IgD-negative memory B cell (primary cell): ENCODE results near the gene RAPGEF5. TPM values are rescaled to one million over a fixed set of nuclear protein-coding genes. Genes with fewer than 3 reads are reported as not detected.

Experiments used
- H3K27ac Mint-ChIP-seq, 3 donors: one replicate each; pipeline ENCODE4 v1.8.0; 2020 to 2022; ENCODE audit warnings: mild to moderate bottlenecking in 3 of 3, mixed read lengths in 3 of 3, moderate library complexity in 1 of 3
- H3K27me3 Mint-ChIP-seq: one replicate; pipeline ENCODE4 v1.8.0; 2021; ENCODE audit warnings: mixed read lengths
- H3K36me3 Mint-ChIP-seq: one replicate; pipeline ENCODE4 v1.8.0; 2020; ENCODE audit warnings: mild to moderate bottlenecking, mixed read lengths
- H3K4me1 Mint-ChIP-seq, 3 donors: one replicate each; pipeline ENCODE4 v1.8.0; 2020 to 2022; ENCODE audit warnings: mixed read lengths in 3 of 3, mild to moderate bottlenecking in 1 of 3
- H3K4me3 Mint-ChIP-seq, 4 donors: one replicate each; pipeline ENCODE4 v1.8.0; 2020 to 2022; ENCODE audit warnings: mild to moderate bottlenecking in 4 of 4, mixed read lengths in 4 of 4, moderate library complexity in 3 of 4
- H3K9me3 Mint-ChIP-seq, 3 donors: one replicate each; pipeline ENCODE4 v1.8.0; 2020 to 2021; ENCODE audit warnings: mixed read lengths in 3 of 3, mild to moderate bottlenecking in 1 of 3
- polyA plus RNA-seq: library from polyadenylated mRNA; unstranded; fragments of 300-500 nt; fragmentation: Illumina TruSeq; gene quantifications from one replicate; pipeline ENCODE4 v1.2.3, GENCODE V29; 2021

The RAPGEF5 gene, protein sequence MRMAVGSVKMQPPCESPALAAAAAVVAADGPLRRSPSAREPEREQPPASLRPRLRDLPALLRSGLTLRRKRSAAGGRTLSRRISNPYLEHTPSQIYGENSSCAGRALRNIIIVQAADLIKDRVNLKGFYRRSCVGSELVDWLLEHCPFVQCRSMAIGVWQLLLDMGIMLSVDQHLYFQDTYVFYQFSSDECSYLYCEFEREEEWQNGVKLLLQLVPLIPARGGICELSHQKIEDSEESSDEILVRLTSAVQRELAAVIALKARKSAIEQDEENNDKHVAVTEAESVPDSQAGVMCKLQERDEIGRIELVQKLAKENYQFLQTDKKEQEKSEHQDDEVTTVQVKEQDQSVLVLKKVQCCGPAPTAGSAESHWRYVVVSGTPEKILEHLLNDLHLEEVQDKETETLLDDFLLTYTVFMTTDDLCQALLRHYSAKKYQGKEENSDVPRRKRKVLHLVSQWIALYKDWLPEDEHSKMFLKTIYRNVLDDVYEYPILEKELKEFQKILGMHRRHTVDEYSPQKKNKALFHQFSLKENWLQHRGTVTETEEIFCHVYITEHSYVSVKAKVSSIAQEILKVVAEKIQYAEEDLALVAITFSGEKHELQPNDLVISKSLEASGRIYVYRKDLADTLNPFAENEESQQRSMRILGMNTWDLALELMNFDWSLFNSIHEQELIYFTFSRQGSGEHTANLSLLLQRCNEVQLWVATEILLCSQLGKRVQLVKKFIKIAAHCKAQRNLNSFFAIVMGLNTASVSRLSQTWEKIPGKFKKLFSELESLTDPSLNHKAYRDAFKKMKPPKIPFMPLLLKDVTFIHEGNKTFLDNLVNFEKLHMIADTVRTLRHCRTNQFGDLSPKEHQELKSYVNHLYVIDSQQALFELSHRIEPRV
- 1.2 TPM for polyA plus RNA-seq

DNA sequence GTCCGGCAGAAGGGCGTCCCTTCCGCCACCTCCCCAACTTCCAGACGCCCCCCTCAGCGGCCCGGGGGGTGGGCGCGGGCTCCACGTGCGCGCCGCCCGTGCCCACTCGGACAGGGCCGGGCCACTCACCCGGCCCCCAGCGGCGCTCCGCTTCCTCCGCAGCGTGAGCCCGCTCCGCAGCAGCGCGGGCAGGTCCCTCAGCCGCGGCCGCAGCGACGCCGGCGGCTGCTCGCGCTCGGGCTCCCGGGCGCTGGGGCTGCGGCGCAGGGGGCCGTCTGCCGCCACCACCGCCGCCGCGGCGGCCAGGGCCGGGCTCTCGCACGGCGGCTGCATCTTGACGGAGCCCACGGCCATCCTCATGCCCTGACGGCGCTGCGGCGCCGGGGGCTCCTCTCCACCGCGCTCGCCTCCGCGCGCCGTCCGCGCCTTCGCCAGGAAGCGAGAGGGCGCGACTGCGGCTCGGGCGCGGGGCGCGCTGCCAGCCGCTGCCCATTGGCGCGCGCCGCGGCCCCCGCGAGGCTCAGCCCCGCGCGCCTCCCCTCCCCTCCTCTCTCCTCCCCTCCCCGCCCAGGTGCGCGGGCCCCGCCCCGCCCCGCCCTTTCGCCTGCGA is at the start of gene RAPGEF5:
TSS of gene RAPGEF5 (minus strand) at position 454 of the 610 bp plus-strand sequence. CDS start at position 360, 94 bp downstream.
- H3K27me3 Mint-ChIP-seq, result peaks cover 44% of the 10 kb centered on the region
- H3K36me3 Mint-ChIP-seq, result no peaks in the 10 kb centered on the region
- peaks cover 5 to 18% (median 9%) of the 10 kb centered on the region in 3 donors for H3K4me1 Mint-ChIP-seq
- peak within 1 kb of the TSS in 1 of 3 donors; percentile 77 for H3K27ac Mint-ChIP-seq
- H3K9me3 Mint-ChIP-seq, result peaks cover 6 to 14% (median 11%) of the 10 kb centered on the region in 3 donors
- H3K4me3 Mint-ChIP-seq, result peak within 1 kb of the TSS; percentile 78 to 90 (median 84)

DNA sequence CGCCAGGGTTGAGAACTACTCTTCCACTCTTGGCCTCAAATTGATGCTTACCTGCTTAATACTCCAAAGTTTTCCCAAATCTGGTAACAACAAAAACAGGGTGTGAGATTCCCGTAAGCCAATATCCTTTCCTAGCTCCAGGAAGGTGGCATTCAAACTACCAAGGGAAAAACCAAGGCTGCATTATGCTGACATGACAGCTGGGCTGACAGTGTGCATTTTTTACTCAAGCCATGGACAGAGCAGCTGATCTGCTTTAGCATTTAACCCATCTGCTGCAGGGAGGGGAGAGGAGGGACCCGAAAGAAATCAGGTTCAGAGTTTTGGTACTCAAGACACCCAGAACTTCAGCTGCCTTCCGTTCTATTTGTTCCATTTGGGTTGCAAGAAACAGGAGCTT is 49.8 kb upstream of the RAPGEF5 start:
- H3K9me3 Mint-ChIP-seq, result peaks cover 0 to 5% (median 0%) of the 10 kb centered on the region in 3 donors
- H3K36me3 Mint-ChIP-seq, result peaks cover 2% of the 10 kb centered on the region
- H3K27me3 Mint-ChIP-seq, result peaks cover 3% of the 10 kb centered on the region
- peaks cover 0 to 9% (median 5%) of the 10 kb centered on the region in 3 donors for H3K4me1 Mint-ChIP-seq
- H3K27ac Mint-ChIP-seq, result no peak overlapping the region
- no peak overlapping the region for H3K4me3 Mint-ChIP-seq

DNA sequence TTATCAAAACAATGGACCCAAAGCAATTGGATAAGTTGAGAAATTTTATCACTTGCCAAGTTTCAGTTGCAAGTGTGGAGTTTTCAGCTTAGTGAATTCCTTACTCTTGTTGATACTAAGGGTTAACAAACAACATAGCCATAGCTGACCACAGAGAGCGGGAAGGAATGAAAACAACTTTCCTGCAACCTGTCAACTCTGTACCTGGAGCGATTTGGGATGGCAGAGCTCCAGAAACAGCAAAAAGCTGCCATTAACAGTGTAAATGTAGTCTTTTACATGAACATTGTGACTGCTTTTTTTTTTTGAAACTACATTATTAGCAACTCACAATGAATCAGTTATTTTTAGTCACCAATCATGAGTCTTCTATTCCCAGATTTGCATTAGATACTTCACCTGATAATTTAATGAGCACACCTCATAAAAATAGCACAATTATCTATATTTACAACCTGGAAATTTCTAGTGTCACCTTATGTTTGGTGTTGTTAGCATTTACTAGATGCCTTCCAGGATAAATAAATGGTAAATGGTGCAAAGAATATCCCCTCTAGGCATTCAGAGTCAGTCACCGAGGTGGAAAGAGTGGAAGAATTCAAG is 47.6 kb upstream of the RAPGEF5 start:
- H3K27ac Mint-ChIP-seq, result no peak overlapping the region
- no peak overlapping the region for H3K4me3 Mint-ChIP-seq
- H3K4me1 Mint-ChIP-seq, result peaks cover 0 to 11% (median 7%) of the 10 kb centered on the region in 3 donors
- peaks cover 0 to 5% (median 0%) of the 10 kb centered on the region in 3 donors for H3K9me3 Mint-ChIP-seq
- peaks cover 2% of the 10 kb centered on the region for H3K36me3 Mint-ChIP-seq
- H3K27me3 Mint-ChIP-seq, result peaks cover 3% of the 10 kb centered on the region

DNA sequence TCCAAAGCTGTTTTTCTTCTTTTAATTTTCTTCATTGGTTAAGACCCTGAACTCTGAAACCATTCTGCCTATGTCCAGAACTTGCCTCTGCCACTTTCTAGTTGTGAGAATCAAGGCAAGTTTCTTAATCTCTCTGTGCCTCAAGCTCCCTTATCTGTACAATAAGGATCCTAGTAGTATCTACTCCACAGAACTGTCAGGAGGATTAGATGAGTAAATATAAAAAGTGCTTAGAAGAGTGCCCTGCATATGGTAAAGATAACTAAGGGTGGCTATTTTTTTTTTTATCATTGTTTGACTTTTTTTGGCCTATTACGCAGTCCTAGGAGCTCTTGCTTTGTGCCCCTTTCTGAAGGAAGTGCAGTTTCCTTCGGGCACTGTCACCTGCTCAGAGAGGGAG is 46.4 kb upstream of the RAPGEF5 start:
- Mint-ChIP-seq H3K27me3 (peaks cover 3% of the 10 kb centered on the region), H3K9me3 (peaks cover 0 to 5% (median 0%) of the 10 kb centered on the region in 3 donors), H3K36me3 (peaks cover 2% of the 10 kb centered on the region), H3K4me3 (no peak overlapping the region), H3K27ac (peak overlapping the region in 1 of 3 donors; percentile 16), H3K4me1 (peaks cover 0 to 11% (median 7%) of the 10 kb centered on the region in 3 donors)

DNA sequence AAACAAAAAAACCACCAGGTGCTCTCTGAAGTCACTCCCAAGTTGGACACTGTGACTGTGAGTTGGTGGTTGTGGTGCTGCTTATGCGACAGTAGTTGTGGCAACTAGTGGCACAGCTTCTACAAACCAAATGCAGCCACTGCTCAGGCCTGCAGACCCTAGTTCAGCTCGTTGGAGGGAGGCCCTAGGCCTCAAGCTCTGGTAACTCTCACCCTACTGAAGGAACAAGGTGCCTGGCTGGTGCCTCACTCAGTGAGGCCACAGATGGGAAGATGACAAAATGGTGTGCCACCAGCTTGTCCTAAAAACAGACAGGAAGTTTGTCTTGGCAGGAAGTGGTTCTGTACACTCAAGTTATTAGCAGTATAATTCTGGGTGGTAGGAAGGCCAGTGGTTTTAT is 45.3 kb upstream of the RAPGEF5 start:
- Mint-ChIP-seq H3K27me3 (peaks cover 2% of the 10 kb centered on the region), H3K4me3 (no peak overlapping the region), H3K27ac (no peak overlapping the region), H3K4me1 (peaks cover 0 to 11% (median 7%) of the 10 kb centered on the region in 3 donors), H3K36me3 (peaks cover 2% of the 10 kb centered on the region), H3K9me3 (peaks cover 0 to 5% (median 0%) of the 10 kb centered on the region in 3 donors)

DNA sequence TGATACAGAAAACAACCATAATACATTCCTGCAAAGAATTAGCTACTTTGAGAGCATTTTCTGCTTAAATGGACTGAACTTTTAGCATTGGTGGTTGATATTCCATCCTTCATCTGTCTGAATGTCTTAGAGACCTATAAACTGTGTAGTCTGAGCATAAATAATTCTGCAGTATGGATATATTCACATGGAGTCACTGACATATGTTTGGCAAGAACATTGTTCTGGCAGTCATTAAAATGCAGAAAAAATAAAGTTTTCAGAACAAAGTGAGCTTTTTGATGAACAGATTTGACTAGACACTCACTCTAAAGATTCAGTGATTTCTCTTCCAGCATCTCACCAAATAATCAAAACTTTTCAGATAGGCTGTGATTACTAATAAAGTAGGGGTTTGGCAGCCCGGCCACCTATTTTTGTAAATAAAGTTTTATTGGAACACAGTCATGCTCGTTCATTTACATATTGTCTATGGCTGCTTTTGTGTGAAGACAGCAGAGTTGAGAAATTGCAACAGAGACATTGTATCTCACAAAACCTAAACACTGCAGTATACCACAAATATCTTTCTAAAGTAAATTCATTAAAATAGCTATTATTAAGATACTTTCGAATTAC is 44.1 kb upstream of the RAPGEF5 start:
- Mint-ChIP-seq H3K27ac (no peak overlapping the region), H3K4me1 (peaks cover 0 to 11% (median 7%) of the 10 kb centered on the region in 3 donors), H3K27me3 (peaks cover 2% of the 10 kb centered on the region), H3K4me3 (peak overlapping the region in 1 of 4 donors; percentile 6), H3K9me3 (peaks cover 0 to 5% (median 0%) of the 10 kb centered on the region in 3 donors), H3K36me3 (peaks cover 2% of the 10 kb centered on the region)

DNA sequence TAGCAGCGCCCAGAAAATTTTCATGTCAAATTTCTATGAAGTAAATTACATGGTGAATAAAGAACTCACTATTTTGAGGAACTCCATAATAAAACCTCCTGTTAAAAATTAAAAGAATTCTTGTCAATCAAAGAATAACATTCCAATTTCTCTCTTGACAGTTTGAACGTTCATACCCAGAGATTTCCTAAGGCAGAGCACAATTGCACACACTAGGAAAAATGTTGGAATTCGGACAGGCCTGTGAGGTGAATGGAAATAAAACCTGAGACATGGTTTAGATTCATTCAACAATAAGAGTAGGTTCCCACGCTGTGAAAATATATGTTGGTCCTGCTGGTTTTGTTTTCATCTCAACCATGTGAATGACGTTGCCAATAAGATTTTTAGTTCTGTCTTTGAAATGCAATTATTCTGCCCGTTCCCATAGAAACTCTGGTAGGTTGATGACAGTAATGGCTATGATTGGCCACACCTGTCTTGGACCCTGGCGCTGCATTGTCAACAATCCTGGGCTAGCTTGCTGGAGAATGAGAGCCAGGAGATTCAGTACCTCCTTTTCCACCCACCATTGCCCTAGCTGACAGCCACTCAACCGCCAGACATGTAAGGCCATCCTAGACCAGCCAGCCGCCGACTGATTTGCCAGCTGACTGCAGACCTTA is 43.3 kb upstream of the RAPGEF5 start:
- peaks cover 0 to 11% (median 7%) of the 10 kb centered on the region in 3 donors for H3K4me1 Mint-ChIP-seq
- no peak overlapping the region for H3K4me3 Mint-ChIP-seq
- peaks cover 2% of the 10 kb centered on the region for H3K36me3 Mint-ChIP-seq
- no peak overlapping the region for H3K27ac Mint-ChIP-seq
- peaks cover 2% of the 10 kb centered on the region for H3K27me3 Mint-ChIP-seq
- H3K9me3 Mint-ChIP-seq, result peaks cover 0 to 5% (median 0%) of the 10 kb centered on the region in 3 donors

DNA sequence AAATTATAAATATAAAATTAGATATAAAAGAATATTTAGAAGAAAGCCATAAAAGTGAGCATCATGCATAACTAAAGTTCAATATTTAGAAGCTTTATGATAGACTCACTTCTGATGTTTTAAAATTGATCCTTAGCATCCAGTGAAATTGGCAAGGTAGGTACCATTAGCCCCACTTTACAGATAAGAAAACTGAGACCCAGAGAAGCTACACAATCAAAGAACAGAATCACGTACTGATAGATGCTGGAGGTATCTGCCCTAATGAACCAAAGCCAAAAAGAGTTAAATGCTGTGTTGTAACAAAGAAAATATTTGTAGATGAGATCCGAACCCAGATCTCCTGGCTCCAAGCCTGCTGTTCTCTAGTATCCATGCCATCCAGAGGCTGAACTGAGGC is 42.6 kb upstream of the RAPGEF5 start:
- H3K27me3 Mint-ChIP-seq, result peaks cover 2% of the 10 kb centered on the region
- H3K36me3 Mint-ChIP-seq, result peaks cover 2% of the 10 kb centered on the region
- peaks cover 0 to 5% (median 0%) of the 10 kb centered on the region in 3 donors for H3K9me3 Mint-ChIP-seq
- H3K27ac Mint-ChIP-seq, result no peak overlapping the region
- no peak overlapping the region for H3K4me3 Mint-ChIP-seq
- peaks cover 0 to 11% (median 7%) of the 10 kb centered on the region in 3 donors for H3K4me1 Mint-ChIP-seq

DNA sequence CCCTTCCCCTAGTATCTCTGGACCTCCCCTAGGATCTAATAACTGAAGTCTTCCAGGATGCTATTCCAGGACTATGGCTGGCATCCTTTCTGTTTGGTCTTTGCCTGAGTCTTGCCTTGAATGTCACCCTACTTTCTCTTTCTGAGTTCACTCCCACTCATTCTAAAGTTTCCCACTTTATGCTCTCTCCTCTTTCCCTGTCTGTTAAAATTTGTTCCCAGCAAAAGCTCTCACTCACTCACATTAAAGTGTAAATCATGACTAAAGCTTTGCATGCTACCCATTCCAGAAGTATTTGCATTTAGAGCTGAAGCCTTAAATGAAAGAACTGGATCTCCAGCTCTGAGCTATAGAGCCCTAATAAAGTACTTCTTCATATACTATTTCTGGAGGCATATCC is 42.1 kb upstream of the RAPGEF5 start:
- H3K4me3 Mint-ChIP-seq, result no peak overlapping the region
- peaks cover 0 to 11% (median 7%) of the 10 kb centered on the region in 3 donors for H3K4me1 Mint-ChIP-seq
- peaks cover 0 to 5% (median 0%) of the 10 kb centered on the region in 3 donors for H3K9me3 Mint-ChIP-seq
- H3K27me3 Mint-ChIP-seq, result peaks cover 2% of the 10 kb centered on the region
- peak overlapping the region in 1 of 3 donors; percentile 55 for H3K27ac Mint-ChIP-seq
- peaks cover 2% of the 10 kb centered on the region for H3K36me3 Mint-ChIP-seq

DNA sequence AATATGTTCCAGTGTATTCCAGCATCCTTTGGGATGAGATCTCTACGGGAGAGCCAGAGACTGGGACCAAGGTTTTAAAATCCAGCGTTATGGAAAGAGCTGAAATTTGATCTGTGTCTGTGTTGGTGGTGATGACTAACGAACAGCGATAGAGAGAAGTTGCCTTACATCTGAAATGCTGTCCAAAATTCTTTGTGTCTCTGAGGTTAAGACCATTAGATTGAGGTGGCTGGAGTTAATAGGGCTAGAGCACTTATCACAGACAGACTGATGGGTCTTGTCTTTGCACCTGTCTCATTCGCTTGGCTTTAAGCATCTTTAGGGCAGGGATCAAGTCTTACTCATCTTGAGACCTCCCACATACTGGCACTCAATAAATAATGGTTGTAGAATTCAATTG is 41.0 kb upstream of the RAPGEF5 start:
- Mint-ChIP-seq H3K36me3 (peaks cover 2% of the 10 kb centered on the region), H3K27me3 (peaks cover 5% of the 10 kb centered on the region), H3K27ac (no peak overlapping the region), H3K4me1 (peaks cover 0 to 10% (median 7%) of the 10 kb centered on the region in 3 donors), H3K9me3 (peaks cover 0 to 3% (median 0%) of the 10 kb centered on the region in 3 donors), H3K4me3 (no peak overlapping the region)

DNA sequence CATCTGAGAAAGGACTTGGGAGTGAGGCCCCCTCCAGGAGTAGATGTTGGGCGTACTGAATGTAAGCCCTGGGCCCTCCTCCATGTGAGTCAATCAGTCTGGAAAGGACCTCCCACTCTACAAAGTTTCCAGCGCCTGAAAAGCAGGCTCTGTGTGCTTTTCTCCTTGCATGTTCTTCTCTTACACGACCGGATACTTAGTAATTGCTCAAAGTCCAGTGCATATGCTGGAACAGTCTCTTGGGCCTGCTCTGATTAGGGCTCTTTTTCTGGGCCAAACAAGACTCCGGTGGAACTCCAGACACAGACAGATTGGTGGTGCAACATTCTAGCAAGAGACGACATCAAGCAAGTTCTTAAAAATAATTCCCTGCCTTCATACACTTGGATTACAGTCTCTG is 38.3 kb upstream of the RAPGEF5 start:
- H3K27ac Mint-ChIP-seq, result no peak overlapping the region
- no peaks in the 10 kb centered on the region for H3K4me1 Mint-ChIP-seq
- H3K27me3 Mint-ChIP-seq, result peaks cover 7% of the 10 kb centered on the region
- H3K9me3 Mint-ChIP-seq, result no peaks in the 10 kb centered on the region
- no peaks in the 10 kb centered on the region for H3K36me3 Mint-ChIP-seq
- no peak overlapping the region for H3K4me3 Mint-ChIP-seq

DNA sequence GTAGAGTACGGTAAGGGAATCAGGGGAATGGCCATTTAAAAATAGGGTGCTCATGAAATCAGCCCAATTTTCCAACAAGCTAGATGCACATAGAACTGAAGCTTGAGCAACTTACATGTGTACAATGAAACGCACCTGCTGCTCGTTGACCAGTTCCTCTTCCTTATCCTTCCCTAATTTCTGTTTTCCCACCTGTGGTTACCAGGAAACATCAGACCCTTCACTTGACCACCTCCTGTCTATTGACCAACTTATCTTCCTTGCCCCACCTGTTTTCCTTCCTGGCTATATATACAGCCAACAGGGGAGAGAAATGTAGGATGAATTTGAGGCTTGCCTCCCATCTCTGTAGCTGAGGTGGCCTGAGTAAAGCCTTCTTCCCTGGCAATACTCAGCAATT is 37.8 kb upstream of the RAPGEF5 start:
- Mint-ChIP-seq H3K36me3 (no peaks in the 10 kb centered on the region), H3K4me1 (no peaks in the 10 kb centered on the region), H3K4me3 (no peak overlapping the region), H3K27me3 (peaks cover 7% of the 10 kb centered on the region), H3K27ac (no peak overlapping the region), H3K9me3 (no peaks in the 10 kb centered on the region)

DNA sequence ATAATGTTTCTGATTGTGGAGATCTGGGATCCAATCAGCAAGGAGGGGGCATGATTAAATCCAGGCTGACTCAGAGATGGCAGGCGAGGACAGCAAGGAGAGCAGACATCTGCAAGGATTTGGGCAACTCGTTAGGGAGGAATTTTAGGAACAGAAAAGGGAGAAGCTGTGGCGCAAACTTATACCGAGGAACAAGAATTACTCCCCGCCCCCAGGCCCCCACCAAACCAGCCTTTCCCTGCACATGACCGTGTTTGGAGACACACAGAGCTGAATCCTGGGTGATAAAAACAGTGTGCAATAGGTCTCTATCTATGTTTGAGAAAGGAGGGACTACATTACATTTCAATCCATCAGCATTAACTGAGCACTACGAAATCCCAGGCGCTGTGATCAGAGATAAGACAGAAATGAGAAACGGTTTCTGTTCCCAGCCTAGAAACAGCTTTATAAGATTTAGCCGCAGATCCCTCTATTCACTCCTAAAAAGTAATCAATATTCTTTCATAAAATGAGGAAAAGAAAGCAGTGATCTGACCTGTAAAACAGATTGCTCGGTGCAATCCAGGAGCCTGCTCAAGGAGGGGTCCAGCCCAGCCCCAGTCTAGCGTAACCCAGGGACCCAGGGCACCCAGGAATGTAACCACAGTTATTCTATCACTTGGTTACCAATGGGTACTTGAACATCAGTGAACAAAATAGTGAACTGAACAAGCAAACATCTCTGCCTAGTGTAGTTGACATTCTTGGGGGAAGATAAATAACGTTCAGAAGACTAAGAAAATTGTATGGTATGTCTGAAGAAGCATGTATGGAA is 37.2 kb upstream of the RAPGEF5 start:
- Mint-ChIP-seq H3K9me3 (no peaks in the 10 kb centered on the region), H3K4me1 (no peaks in the 10 kb centered on the region), H3K36me3 (no peaks in the 10 kb centered on the region), H3K27ac (no peak overlapping the region), H3K4me3 (no peak overlapping the region), H3K27me3 (peaks cover 7% of the 10 kb centered on the region)
